IPS-18a (cell line): ENCODE results near the gene GCNT4.

Source experiments
- H3K27ac ChIP-seq: one replicate; pipeline ENCODE4 v1.5.1; 2013; ENCODE audit warnings: low read length
- H3K27me3 ChIP-seq: one replicate; pipeline ENCODE4 v1.6.1; 2013; ENCODE audit warnings: mild to moderate bottlenecking, low read length; ENCODE audit not compliant: control insufficient read depth, insufficient read depth
- H3K36me3 ChIP-seq: one replicate; pipeline ENCODE4 v1.6.1; 2013; ENCODE audit warnings: low read depth, low read length; ENCODE audit not compliant: control insufficient read depth
- H3K4me1 ChIP-seq: one replicate; pipeline ENCODE4 v1.6.1; 2013; ENCODE audit warnings: low read depth, low read length; ENCODE audit not compliant: control insufficient read depth
- H3K4me3 ChIP-seq: one replicate; pipeline ENCODE4 v1.5.1; 2013; ENCODE audit warnings: low read length
- H3K9ac ChIP-seq: one replicate; pipeline ENCODE4 v1.6.1; 2013; ENCODE audit warnings: mild to moderate bottlenecking, low read length, moderate library complexity
- H3K9me3 ChIP-seq: one replicate; pipeline ENCODE4 v1.6.1; 2013; ENCODE audit warnings: low read depth, low read length; ENCODE audit not compliant: control insufficient read depth

Gene GCNT4

GRCh38 chr5:75031366-75031765, 21.0 kb downstream of the GCNT4 start:
- Histone ChIP-seq H3K4me1 (no peaks in the 10 kb centered on the region), H3K27me3 (no peaks in the 10 kb centered on the region), H3K36me3 (no peaks in the 10 kb centered on the region), H3K9me3 (no peaks in the 10 kb centered on the region), H3K4me3 (no peak overlapping the region), H3K9ac (no peak overlapping the region), H3K27ac (no peak overlapping the region)

GRCh38 chr5:75028090-75028489, 24.3 kb downstream of the GCNT4 start:
- Histone ChIP-seq H3K4me3 (no peak overlapping the region), H3K9me3 (no peaks in the 10 kb centered on the region), H3K4me1 (peaks cover 3% of the 10 kb centered on the region), H3K27me3 (no peaks in the 10 kb centered on the region), H3K27ac (no peak overlapping the region), H3K9ac (no peak overlapping the region), H3K36me3 (no peaks in the 10 kb centered on the region)

GRCh38 chr5:75023368-75024159, 28.8 kb downstream of the GCNT4 start:
- no peaks in the 10 kb centered on the region for H3K27me3 ChIP-seq
- no peak overlapping the region for H3K4me3 ChIP-seq
- H3K4me1 ChIP-seq: peaks cover 3% of the 10 kb centered on the region
- no peak overlapping the region for H3K27ac ChIP-seq
- H3K9ac ChIP-seq: no peak overlapping the region
- no peaks in the 10 kb centered on the region for H3K9me3 ChIP-seq
- no peaks in the 10 kb centered on the region for H3K36me3 ChIP-seq

- Histone ChIP-seq H3K27me3 (no peaks in the 10 kb centered on the region), H3K36me3 (no peaks in the 10 kb centered on the region), H3K9ac (no peak overlapping the region), H3K9me3 (no peaks in the 10 kb centered on the region), H3K4me1 (peaks cover 3% of the 10 kb centered on the region), H3K4me3 (no peak overlapping the region), H3K27ac (no peak overlapping the region)
These were observed 30.6 kb downstream of the GCNT4 start for GRCh38 chr5:75021800-75022199.

GRCh38 chr5:75021219-75021618, 31.1 kb downstream of the GCNT4 start:
- Histone ChIP-seq H3K9ac (no peak overlapping the region), H3K27me3 (no peaks in the 10 kb centered on the region), H3K36me3 (no peaks in the 10 kb centered on the region), H3K27ac (no peak overlapping the region), H3K4me1 (peaks cover 3% of the 10 kb centered on the region), H3K9me3 (no peaks in the 10 kb centered on the region), H3K4me3 (no peak overlapping the region)

- Histone ChIP-seq H3K4me3 (no peak overlapping the region), H3K9ac (no peak overlapping the region), H3K27ac (no peak overlapping the region), H3K9me3 (no peaks in the 10 kb centered on the region), H3K4me1 (peaks cover 3% of the 10 kb centered on the region), H3K27me3 (no peaks in the 10 kb centered on the region), H3K36me3 (no peaks in the 10 kb centered on the region)
These were observed 32.2 kb downstream of the GCNT4 start for GRCh38 chr5:75020016-75020656.

- Histone ChIP-seq H3K4me1 (peaks cover 1% of the 10 kb centered on the region), H3K9me3 (no peaks in the 10 kb centered on the region), H3K27me3 (no peaks in the 10 kb centered on the region), H3K4me3 (no peak overlapping the region), H3K9ac (no peak overlapping the region), H3K36me3 (no peaks in the 10 kb centered on the region), H3K27ac (no peak overlapping the region)
These were observed 33.4 kb downstream of the GCNT4 start for GRCh38 chr5:75018805-75019587.

GRCh38 chr5:75017971-75018370, 34.4 kb downstream of the GCNT4 start:
- Histone ChIP-seq H3K27me3 (no peaks in the 10 kb centered on the region), H3K27ac (no peak overlapping the region), H3K9ac (no peak overlapping the region), H3K4me1 (no peaks in the 10 kb centered on the region), H3K4me3 (no peak overlapping the region), H3K9me3 (no peaks in the 10 kb centered on the region), H3K36me3 (no peaks in the 10 kb centered on the region)

GRCh38 chr5:75016896-75017295, 35.5 kb downstream of the GCNT4 start:
- Histone ChIP-seq H3K9ac (no peak overlapping the region), H3K4me1 (no peaks in the 10 kb centered on the region), H3K27ac (no peak overlapping the region), H3K36me3 (no peaks in the 10 kb centered on the region), H3K9me3 (no peaks in the 10 kb centered on the region), H3K4me3 (no peak overlapping the region), H3K27me3 (no peaks in the 10 kb centered on the region)

- Histone ChIP-seq H3K4me3 (no peak overlapping the region), H3K9me3 (no peaks in the 10 kb centered on the region), H3K27ac (no peak overlapping the region), H3K4me1 (no peaks in the 10 kb centered on the region), H3K27me3 (no peaks in the 10 kb centered on the region), H3K9ac (no peak overlapping the region), H3K36me3 (no peaks in the 10 kb centered on the region)
These were observed 39.6 kb downstream of the GCNT4 start for GRCh38 chr5:75012748-75013147.

GRCh38 chr5:75010838-75011237, 41.5 kb downstream of the GCNT4 start:
- H3K4me1 ChIP-seq: peaks cover 13% of the 10 kb centered on the region
- no peak overlapping the region for H3K27ac ChIP-seq
- H3K4me3 ChIP-seq: no peak overlapping the region
- H3K9me3 ChIP-seq: peaks cover 2% of the 10 kb centered on the region
- H3K27me3 ChIP-seq: no peaks in the 10 kb centered on the region
- H3K36me3 ChIP-seq: no peaks in the 10 kb centered on the region
- no peak overlapping the region for H3K9ac ChIP-seq
